ENCODE measurements around the gene SHF.

The SHF gene

DNA sequence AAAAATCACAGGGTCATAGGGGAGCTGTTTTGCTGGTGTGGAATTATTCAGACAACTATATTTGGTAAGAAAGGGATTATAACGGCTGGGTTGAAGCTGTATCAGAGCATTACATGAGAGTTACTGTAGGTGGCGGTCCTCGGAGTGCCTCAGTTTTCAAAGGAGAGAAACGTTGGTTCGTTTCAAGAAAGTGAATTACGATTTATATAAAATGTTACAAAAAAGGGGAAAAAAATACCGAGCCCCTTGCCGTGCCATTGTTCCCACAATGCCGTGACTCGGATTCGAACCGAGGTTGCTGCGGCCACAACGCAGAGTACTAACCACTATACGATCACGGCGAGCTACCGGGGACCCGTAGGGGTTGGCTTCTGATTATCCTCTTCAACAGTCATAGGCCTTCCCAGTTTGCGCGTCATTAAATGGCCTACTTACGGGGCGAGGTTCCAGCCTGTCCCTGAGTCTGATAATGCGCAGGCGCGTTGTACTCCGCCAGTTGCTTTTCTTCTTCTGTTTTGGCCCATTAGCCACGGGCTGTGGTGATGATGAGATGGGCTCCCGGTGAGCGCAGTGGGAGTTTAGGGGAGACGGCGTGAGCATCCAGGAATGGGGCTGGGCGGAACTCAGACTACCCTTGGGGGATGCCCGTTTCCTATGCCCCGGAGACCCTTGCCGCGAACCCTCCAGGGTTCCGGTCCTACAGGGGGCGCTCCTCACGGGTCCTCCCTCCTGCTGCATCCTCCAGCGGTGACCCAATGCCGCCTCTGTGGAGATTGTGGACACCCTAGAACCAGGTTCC, 10.8 kb upstream of the SHF start:
- peak; percentile 82 to 97 (median 89) for DNase-seq

DNA sequence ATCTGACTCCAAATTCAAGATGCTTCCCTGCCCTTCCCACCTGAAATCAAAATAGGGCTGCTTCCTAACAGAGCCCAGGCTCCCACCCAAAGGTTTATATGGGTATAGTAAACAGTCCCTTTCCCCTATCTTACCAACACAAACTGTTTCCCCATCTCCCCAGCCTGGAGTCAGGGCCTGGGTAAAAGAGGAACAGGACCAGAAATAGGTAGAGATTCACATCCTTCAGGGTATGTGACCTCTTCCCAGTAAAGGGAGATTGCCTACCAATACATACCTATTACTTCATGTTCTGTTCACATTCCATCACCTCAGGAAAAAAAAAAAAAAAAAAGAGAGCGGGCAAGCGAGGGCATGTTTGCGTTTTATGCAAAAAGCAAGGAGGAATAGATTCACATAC, 9.7 kb upstream of the SHF start:
- no peak for DNase-seq

DNA sequence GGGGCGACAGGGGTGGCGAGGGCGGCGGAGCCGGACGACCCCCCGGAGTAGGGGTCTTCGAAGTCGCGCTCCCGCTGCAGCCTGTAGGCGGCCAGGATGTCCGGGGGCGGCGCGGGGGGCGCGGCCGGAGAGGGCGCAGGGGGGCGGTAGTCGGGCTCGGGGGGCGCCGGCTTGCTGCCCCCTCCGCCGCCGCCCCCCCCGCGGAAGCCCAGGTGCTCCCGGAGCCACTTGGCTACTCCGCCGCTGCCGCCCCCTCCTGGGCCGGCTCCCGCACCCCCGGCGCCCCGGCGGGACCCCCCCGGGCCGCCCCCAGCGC, 230 bp downstream of the SHF start:
- no peak for DNase-seq

DNA sequence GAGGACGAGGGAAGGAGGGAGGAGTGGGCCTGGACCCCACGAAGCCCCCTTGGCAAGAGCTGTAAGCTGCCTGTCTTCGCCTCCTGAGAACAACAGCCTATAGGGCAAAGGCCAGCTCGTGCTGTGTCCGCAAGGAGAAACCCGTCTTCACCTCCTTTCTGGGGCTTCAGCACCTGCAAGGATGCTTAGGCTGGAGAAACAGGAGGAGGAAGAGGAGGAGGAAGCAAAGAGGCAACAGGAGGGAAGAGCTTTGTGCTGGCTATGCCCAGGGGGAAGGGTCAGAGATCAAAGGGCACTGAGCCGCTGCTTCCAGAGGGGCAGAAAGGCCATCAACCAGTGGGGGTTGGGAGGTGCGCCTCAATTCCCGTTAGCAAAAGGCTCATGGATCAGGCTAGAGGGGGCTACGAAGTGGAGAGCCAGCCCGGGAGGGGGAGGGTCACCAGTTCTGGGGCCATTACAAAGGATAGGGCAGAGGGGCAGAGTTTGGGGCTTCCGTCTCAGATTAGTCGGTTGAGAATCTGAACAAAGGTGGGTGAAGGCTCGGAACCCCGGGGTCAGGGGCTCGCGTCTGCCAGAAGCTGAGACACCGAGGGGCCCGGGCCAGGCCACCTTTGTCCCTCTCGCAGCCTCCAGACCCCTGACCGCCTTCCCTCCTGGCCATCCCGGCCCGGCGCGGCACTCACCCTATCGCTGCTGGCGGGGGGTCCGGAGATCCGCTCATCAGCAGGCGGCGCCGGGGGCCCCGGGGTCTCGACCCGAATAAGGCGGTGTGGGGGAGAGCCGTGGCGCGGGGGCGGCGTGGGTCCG, 792 bp downstream of the SHF start:
- DNase-seq: no peak

DNA sequence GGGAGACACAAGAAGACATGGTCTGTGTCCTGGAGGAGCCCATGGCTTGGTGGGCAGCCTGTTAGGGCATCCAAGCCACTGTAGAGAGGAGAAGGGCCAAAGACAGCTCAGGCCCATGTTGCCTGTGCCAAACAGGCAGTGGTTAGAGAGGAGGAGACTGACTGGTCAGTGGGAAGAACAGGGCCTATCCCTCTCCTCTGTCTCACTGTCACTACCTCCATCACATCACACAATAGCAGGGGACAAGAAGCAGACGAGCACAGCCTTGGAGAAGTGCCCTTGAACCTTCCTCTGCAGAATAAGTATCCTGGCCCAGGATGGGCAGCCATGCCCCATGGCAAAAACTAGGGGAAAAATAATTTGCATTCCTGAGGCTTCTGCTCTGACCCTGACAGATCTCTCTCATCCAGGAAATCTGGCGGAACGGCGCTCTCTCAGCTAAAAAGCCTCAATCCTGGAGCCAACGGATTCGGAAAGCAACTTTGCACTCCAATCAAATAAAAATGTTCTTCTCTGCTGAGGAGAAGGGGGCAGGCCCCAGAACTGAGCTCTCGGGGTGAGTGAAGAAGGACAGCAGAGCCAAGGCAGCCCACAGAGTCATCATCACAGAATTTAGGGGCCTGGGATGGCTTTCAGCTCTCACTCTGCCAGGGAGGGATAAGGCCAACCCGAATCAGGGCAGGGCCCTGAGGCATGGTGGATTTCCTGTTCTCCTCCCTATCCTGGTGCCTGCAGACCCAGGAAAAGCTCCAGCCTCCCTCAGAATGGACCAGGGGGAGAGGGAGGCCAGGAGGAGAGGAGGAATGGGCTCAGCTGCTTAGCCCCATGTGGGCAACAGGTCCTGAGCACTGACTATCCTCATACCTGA, 1.6 kb downstream of the SHF start:
- DNase-seq: no peak

DNA sequence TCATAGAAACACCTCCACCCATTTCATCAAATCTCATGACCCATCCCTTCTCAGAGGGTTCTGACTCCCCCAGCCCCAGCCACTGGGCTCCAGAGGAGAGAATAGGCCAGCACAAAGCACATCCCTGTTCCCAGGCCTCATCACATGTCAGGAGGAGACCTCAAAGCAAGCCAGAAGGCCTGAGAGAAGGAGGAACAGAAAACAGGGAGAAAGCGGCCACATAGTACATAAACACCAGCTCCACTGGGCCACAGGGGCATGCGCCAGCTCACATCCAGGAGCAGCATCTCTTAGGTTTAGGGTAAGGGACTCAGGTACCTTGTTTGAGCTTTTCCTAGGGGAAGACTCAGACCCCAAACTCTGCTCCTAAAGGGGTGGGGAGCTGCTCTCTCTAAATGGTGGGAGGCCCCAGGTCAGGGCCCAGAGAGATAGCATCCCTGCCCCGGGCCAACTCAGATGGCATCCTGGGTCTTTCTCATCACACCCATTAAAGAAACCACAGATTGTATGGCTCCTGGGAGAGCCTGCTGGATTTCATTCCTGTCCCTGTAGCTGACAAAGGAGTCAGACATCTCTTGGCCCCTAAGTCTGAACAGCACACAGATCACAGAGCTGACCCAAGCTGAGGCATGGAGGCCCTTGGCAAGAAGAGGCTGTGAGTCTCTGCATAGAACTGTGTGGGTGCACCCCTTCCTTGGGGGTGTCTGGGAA, 2.5 kb downstream of the SHF start:
- no peak for DNase-seq

DNA sequence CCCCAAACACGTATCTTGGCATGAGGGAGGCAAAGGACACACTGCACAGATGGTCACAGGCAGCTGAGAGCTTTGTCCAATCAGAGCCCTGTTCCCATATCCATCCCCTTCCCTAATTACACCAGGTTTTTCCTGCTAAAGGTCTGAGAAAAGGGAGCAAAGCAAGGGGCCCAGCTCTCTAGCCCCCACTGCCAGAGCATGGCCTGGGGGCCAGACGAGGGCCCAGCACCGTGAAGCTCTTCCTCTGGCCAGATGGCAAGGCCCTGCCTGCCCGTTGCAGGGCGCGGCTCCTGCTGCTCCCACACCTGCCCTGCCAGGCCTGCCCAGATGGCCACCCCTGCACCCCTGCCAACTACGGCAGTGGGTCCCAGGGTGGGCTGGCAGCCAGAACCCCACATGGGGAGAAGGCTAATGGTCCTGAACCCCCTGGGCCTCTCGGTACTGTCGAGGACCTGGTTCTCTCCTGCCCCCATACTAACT, 3.2 kb downstream of the SHF start:
- no peak for DNase-seq

DNA sequence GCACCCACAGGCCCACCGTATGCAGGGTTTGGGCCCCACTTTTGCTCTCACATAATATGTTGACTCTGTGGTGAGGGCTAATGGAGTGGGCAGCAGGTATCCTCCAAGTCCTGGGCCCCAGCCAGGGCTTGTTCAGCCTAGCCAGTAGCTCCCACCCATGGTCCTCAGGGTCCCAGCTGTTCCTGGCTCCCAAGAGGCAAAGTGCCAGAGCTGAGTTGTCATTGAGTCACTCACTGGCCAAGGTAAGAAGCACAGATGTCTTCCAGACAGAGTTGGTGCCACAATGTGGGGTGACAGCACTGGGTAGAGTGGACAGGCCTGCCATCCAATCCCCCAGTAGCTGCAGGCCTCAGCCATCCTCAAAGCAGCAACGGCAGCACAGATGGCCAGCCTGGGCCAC, 4.3 kb downstream of the SHF start:
- no peak for DNase-seq

DNA sequence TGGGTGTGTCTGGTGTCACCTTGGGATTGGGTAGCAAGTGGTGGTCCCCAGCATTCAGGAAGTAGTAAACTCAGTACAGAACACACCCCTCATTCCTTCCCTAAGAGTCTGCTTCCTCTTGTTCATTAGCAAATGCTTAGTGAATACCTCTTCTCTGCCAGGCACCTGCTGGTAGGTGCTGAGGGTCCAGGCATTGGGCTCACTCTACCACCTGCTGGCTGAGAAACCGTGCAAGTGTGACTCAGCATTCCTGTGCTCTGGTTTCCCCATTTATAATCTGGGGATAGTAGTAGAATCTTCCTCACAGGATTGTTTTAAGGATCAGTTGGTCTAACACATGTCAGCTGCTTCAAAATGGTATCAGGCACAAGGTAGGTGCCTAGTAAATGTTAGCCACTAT, 4.8 kb downstream of the SHF start:
- DNase-seq: no peak

DNA sequence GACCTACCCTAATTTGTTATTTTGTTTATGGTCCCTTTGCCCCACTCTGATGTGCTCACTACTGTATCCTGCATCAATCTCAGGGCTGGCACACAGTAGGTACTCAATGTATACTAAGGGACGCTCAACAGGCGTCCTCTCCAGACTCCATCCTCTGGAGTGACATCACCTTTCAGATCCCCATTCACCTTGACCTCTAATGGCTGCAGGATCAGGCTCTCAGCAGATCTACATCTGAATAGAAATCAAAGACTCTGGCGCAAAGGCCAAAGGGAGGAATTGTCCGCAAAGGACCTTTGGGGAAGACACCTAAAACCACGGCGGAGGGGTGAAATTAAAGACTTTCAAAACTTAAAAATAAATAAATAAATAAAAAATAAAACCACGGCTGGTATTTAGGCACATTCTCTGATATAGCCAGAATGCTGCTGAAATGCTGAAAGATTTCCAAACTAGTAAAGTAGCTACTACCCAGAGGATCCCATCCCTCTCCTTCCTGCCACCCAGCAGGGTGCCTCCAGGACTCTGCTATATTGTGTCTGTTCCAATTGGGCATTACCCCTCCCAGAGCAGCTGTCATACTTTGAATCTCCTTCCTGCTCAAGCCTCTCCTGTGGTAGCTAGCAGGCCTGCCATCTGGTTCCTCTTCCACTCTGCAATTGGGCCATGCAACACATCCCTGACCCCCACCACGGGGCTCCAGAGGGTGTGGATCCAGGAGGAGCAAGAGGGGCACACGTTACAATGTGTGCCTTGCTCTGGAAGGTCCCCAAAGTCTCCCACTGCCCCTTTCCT, 6.1 kb downstream of the SHF start:
- DNase-seq: no peak

DNA sequence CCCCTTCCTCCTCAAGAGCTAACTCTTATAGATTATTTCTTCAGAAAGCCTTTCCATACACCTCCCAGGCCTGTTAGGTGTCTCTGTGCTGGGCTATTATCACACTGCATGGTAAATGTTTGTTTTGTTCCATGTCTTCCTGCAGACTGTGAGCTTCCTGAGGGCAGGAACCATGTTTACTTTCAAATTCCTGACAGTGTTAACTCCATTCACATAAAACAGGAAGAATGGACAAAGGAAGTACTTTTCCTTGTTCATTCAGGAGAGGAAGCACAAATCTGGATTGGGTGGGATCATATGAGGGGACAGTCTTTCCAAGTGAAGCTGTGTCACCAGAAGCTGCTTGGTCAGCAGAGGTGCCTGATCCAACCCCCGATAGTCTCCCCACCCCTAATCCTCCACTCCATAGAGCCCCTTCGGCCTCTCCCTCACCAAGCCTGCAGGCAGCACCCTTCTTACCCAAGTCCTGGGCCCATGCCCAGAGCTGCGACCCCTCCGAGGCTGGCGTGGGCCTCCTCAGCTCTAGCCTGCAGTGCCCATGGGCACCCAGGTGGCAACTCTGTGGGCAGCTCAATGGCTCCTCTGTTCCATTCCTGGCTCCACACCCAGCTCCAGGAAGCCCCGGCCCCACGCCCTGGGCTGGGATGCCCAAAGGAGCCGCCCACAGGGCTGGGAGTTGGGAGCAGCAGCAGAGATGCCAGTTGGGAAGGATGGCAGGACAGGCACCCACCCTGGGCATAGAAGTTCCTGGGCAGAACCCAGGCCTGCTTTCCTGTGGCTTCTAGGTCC, 6.9 kb downstream of the SHF start:
- no peak for DNase-seq

DNA sequence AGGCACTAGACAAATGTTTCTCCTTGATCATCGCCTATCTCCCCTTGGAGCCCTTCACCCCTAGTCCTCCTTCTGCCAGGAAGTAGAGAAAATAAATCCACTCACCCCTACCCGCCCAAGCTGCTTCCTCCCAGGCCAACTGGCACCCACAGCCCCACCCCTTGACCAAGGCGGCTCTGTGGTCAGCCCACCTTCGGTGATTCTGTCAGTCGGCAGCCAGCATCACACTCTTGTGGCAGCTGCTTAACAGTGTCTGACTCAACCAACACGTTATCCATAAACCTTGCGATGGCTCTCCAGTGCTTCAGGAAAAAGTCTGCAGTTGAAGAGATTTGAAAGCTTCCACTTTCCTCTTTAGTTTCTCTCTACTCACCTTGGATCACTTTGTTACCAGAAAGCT, 7.6 kb downstream of the SHF start:
- no peak for DNase-seq

DNA sequence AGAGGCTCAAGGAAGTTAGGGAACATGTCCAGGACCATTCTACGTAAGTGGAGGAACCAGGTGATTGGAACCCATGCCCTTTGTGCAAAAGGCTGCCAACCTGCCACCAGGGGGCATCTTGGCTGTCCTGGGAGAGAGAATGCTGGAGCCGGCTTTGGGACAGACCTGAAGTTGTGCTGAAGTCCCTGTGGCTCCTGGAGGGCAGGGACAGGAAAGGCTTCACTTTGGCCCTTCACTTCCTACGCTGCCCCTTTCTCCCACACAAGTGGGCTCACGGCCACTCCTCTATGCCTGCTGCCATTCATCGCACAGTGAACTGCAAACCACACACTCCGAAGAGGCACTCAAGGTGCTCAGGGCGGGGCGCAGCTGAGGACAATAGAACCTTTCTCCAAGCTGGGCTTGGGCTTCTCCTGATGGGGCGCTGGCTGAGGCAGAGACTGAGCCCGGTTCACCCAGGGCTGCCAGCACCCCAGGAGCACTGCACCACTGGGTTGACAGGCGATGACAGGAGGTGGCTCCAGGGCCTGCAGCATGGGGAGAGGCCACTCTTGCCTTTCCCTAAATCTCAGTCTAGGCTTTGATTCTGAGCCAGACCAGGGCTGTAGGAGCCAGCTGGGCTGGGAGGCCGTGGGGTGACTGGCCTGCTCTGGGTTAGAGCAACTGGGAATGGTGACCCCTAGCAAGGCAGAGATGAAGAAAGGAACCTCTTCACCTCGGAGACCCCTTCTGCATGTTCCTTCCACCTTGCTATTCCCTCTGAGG, 8.4 kb downstream of the SHF start:
- DNase-seq: peak in 3 of 5 donors; percentile 40 to 51 (median 45)

DNA sequence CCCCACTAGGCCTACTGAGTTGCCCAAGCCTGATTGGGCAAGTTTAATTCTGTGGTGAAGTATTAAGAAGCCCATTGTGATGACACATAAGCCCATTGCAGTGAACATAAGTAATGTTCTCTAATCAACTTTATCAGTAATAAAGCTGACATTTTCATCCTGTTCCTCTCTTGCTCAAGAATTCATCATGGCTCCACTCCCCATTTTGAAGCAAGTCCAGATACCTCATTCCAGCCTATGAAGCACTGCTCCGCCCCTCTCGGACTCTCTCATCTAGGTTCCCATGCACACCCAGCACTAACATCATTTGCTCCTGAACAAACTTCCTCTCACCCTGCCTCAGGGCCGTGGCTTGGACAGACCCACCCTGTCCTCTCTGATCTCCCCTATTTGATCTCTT, 10.5 kb downstream of the SHF start:
- no peak for DNase-seq

DNA sequence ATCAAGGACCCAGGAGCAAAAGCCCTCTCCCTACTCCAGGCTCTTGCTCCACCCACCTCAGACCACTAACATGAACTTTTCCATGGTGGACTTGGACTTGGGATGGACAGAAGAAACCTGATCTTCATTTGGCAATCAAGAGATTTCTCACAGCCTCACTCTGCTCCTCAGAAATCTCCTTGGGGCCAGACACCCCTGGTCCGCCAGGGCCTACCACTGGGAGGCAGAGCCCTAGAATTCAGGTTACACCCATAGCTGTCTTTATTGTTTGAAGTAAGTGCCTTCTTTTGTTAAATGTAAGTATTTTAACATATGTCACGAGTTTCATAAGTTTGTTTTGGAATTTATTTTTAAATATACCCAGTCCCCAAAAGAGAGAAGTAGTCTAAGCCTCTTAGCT, 13.2 kb downstream of the SHF start:
- no peak for DNase-seq

DNA sequence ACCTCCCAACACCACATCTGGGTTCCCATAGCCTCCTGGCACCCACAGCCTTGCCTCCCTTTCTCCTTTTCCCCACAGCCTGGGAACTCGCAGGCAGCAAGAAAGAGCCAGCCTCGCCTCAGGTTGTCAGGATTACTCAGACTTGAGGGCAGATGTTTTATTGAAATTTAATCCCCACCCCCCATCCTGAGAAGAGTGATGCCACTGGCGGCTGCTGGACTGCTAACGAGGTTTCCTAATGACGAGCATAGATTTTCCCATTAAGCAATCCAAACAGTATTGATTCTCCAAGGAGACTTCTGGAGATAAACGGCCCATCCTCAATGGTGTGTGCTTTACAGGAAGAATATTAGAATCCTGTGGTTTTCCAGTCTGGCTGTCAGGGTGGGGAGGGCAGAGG, 13.7 kb downstream of the SHF start:
- no peak for DNase-seq

DNA sequence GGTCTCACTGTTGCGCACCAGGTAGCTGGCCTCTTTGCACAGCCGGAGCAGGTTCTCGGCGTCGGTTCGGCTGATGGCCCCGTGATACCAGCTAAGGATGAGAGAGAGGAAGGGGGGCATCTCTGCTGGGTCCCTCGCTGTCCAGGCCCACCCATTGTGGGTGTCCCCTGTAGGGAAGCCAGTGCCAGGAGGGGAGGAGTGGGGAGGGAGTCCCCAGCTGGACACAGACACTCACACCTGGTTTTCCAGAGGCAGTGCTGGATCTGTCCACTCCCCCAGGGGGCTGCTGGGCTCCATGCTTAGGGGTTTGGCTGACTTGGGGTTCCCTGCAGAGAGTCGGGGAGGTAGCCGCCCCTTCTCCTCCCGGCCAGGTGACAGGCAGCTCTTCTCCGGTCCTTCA, 15.9 kb downstream of the SHF start:
- no peak for DNase-seq

DNA sequence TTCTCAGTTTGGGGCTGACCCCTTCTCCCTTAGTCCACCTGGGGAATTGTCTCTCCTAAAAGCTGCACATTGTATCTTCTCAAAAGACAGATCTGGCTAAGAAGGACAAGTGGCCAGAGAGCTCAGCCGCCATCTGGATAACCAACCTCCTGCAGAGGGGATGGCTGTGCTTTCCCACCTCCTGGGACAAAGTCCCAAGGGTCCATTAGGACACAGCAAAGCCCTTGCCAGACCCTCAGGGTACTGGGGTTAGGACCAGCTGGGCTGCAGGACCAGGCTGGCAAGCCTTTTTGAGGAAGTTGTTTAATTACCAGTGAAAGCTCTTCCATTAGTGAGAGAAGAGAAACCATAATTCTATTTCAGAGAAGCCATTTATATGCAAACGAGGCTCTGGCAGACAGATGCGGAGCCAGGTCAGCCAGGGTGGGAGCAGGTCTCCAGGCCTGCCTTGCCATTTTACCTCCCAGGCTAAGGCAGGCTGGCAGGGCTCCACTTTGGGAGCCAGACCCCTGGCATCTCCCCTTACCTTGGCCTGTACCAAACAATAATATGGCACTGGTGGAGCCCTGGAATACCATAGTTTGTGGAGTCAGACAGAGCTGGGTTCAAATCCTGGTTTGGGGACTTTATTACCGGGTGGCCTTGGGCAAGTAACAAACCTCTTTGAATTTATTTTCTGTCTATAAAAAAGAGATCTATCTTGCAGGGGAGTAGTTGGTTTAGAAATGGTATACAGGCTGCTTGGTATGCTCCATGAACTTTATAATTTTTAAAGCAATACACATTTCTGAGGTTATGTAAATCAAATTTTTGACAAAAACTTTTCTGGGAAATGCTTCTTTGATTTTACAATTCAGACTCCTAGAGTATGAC, 17.9 kb downstream of the SHF start:
- DNase-seq: no peak

All from T-helper 1 cell (primary cell).